IPS DF 19.7 (cell line): ENCODE results near the gene ADARB2.
"Not testable (repeated sequence)": the region's sequence is repeated elsewhere in the genome, so short reads cannot be mapped to it uniquely, and the experiment has no call there.

Source experiments
- DNase-seq: peaks from one replicate; pipeline ENCODE4 v3.0.0-alpha.2; 2013; ENCODE audit warnings: low read depth, low spot score

Gene ADARB2

GRCh38 chr10:1643161-1643907 lies 94.0 kb downstream of the ADARB2 start:
- peak; percentile 23 for DNase-seq

GRCh38 chr10:1642600-1643160 lies 94.6 kb downstream of the ADARB2 start:
- DNase-seq = no peak

- no peak for DNase-seq
These were observed 95.9 kb downstream of the ADARB2 start for GRCh38 chr10:1641402-1641801.

- no peak for DNase-seq
These were observed 98.4 kb downstream of the ADARB2 start for GRCh38 chr10:1638889-1639419.

- DNase-seq = no peak
These were observed 102.0 kb downstream of the ADARB2 start for GRCh38 chr10:1635340-1635739.

- no peak for DNase-seq
These were observed 103.1 kb downstream of the ADARB2 start for GRCh38 chr10:1634239-1634638.

- no peak for DNase-seq
These were observed 103.5 kb downstream of the ADARB2 start for GRCh38 chr10:1633783-1634182.

GRCh38 chr10:1632596-1632995 lies 104.7 kb downstream of the ADARB2 start:
- no peak for DNase-seq

GRCh38 chr10:1632141-1632540 lies 105.2 kb downstream of the ADARB2 start:
- DNase-seq = no peak

GRCh38 chr10:1631282-1631681 lies 106.0 kb downstream of the ADARB2 start:
- DNase-seq = no peak

GRCh38 chr10:1630304-1630703 lies 107.0 kb downstream of the ADARB2 start:
- no peak for DNase-seq

GRCh38 chr10:1629326-1630198 lies 107.8 kb downstream of the ADARB2 start:
- DNase-seq = peak; percentile 20

- no peak for DNase-seq
These were observed 108.6 kb downstream of the ADARB2 start for GRCh38 chr10:1628757-1629156.

GRCh38 chr10:1627945-1628344 lies 109.4 kb downstream of the ADARB2 start:
- no peak for DNase-seq

GRCh38 chr10:1626835-1627234 lies 110.5 kb downstream of the ADARB2 start:
- no peak for DNase-seq

- no peak for DNase-seq
These were observed 110.9 kb downstream of the ADARB2 start for GRCh38 chr10:1626410-1626809.

- no peak for DNase-seq
These were observed 111.6 kb downstream of the ADARB2 start for GRCh38 chr10:1625731-1626130.

GRCh38 chr10:1625079-1625478 lies 112.2 kb downstream of the ADARB2 start:
- DNase-seq = no peak

GRCh38 chr10:1624240-1624639 lies 113.1 kb downstream of the ADARB2 start:
- DNase-seq = no peak

GRCh38 chr10:1620803-1621202 lies 116.5 kb downstream of the ADARB2 start:
- no peak for DNase-seq

- DNase-seq = not testable (repeated sequence)
These were observed 119.7 kb downstream of the ADARB2 start for GRCh38 chr10:1617376-1618317.
